K562 (cell line): Measurements from ENCODE around the gene SHFL. TPM values are rescaled to one million over a fixed set of nuclear protein-coding genes. Genes with fewer than 3 reads are reported as not detected.
A peak's percentile ranks its signal among the peaks of the same experiment; 100 is the strongest.

ENCODE experiments used
- ATF4 ChIP-seq: fragments of 450-650 bp; formaldehyde crosslinking; IDR thresholded peaks from 2 replicates; pipeline ENCODE4 v1.4.0; 2022; ENCODE audit warnings: mild to moderate bottlenecking, moderate library complexity
- CBX3 ChIP-seq, 2 experiments: IDR thresholded peaks; 1 replicate in 1 of 2; 2 replicates in 1 of 2; pipeline ENCODE4 v1.6.1; 2012; ENCODE audit warnings: inconsistent platforms in 2 of 2, low read length in 2 of 2, borderline replicate concordance in 1 of 2, control low read depth in 1 of 2
- DACH1 ChIP-seq: fragments of 450-650 bp; IDR thresholded peaks from 2 replicates; pipeline ENCODE4 v1.6.1; 2018; ENCODE audit not compliant: partially characterized antibody
- ERF ChIP-seq: fragments of 450-650 bp; formaldehyde crosslinking; IDR thresholded peaks from 2 replicates; pipeline ENCODE4 v1.4.0; 2020; ENCODE audit warnings: mild to moderate bottlenecking, mixed read lengths
- FOXM1 ChIP-seq, 2 experiments: fragments of 450-650 bp in 1 of 2; sonication (generic) in 1 of 2; formaldehyde crosslinking in 1 of 2; IDR thresholded peaks; 2 replicates each; pipeline versions ENCODE4 v1.6.1 to v1.9.0; 2017 to 2022; ENCODE audit warnings: low read depth in 2 of 2, mild to moderate bottlenecking in 2 of 2, missing genetic modification reagents in 1 of 2, moderate library complexity in 1 of 2
- GTF2B ChIP-seq: IDR thresholded peaks from 2 replicates; pipeline ENCODE4 v1.6.1; 2011; ENCODE audit not compliant: insufficient read length; ENCODE audit errors: extremely low read depth
- HDAC3 ChIP-seq: fragments of 450-650 bp; IDR thresholded peaks from 2 replicates; pipeline ENCODE4 v1.6.1; 2018; ENCODE audit warnings: borderline replicate concordance, mild to moderate bottlenecking, moderate library complexity; ENCODE audit not compliant: partially characterized antibody
- HDAC8 ChIP-seq: fragments of 450-650 bp; IDR thresholded peaks from 2 replicates; pipeline ENCODE4 v1.6.1; 2016; ENCODE audit warnings: mild to moderate bottlenecking, missing genetic modification characterization, moderate library complexity, missing compliant biosample characterization
- HMGXB4 ChIP-seq: sonication (generic); formaldehyde crosslinking; IDR thresholded peaks from 2 replicates; pipeline ENCODE4 v1.8.1; 2023; ENCODE audit warnings: mild to moderate bottlenecking, missing genetic modification reagents
- ID3 ChIP-seq, 2 experiments: fragments of 250-450 bp in 1 of 2; fragments of 450-650 bp in 1 of 2; sonication (Bioruptor Pico) in 1 of 2; IDR thresholded peaks; 2 replicates each; pipeline versions ENCODE4 v1.6.1 to v1.8.0; 2016 to 2021; ENCODE audit warnings: mild to moderate bottlenecking in 2 of 2, moderate library complexity in 2 of 2, missing compliant biosample characterization in 1 of 2, missing genetic modification characterization in 1 of 2
- KLF16 ChIP-seq: IDR thresholded peaks from 2 replicates; pipeline ENCODE4 v1.6.1; 2016; ENCODE audit warnings: antibody characterized with exemption
- NFE2 ChIP-seq: IDR thresholded peaks from 2 replicates; pipeline ENCODE4 v1.6.1; 2014; ENCODE audit warnings: antibody characterized with exemption, low read depth
- NR2F6 ChIP-seq: fragments of 450-650 bp; formaldehyde crosslinking; IDR thresholded peaks from 2 replicates; pipeline ENCODE4 v1.4.0; 2020; ENCODE audit warnings: mild to moderate bottlenecking
- PTRF ChIP-seq: fragments of 450-650 bp; IDR thresholded peaks from 2 replicates; pipeline ENCODE4 v1.6.1; 2016; ENCODE audit warnings: mild to moderate bottlenecking, missing genetic modification characterization, missing compliant biosample characterization
- RBM34 ChIP-seq: fragments of 200-400 bp; formaldehyde crosslinking; IDR thresholded peaks from 2 replicates; pipeline ENCODE4 v1.6.1; 2018; ENCODE audit warnings: low read length, borderline replicate concordance; ENCODE audit not compliant: insufficient read depth
- SETDB1 ChIP-seq: IDR thresholded peaks from one replicate; pipeline ENCODE4 v1.6.1; 2012; ENCODE audit warnings: low read length, control low read depth, inconsistent platforms
- SPI1 ChIP-seq: IDR thresholded peaks from 2 replicates; pipeline ENCODE4 v1.6.1; 2011; ENCODE audit warnings: low read depth, low read length, control low read depth, borderline replicate concordance
- TAF1 ChIP-seq: IDR thresholded peaks from 2 replicates; pipeline ENCODE4 v1.6.1; 2011; ENCODE audit warnings: mild to moderate bottlenecking, low read length, moderate library complexity; ENCODE audit not compliant: insufficient read depth, control insufficient read depth, severe bottlenecking; ENCODE audit errors: extremely low read depth
- ZNF232 ChIP-seq: sonication (generic); formaldehyde crosslinking; IDR thresholded peaks from 2 replicates; pipeline ENCODE4 v1.8.0; 2022; ENCODE audit warnings: mild to moderate bottlenecking, missing genetic modification reagents
- ZNF324 ChIP-seq: fragments of 250-450 bp; sonication (Bioruptor Pico); IDR thresholded peaks from 2 replicates; pipeline ENCODE4 v1.4.0; 2020; ENCODE audit warnings: mild to moderate bottlenecking
- ZNF655 ChIP-seq: fragments of 250-450 bp; sonication (Bioruptor Pico); IDR thresholded peaks from 2 replicates; pipeline ENCODE4 v1.5.0; 2021
- ZNF668 ChIP-seq: fragments of 250-450 bp; sonication (Bioruptor Pico); IDR thresholded peaks from 2 replicates; pipeline ENCODE4 v1.8.0; 2022; ENCODE audit warnings: mild to moderate bottlenecking, inconsistent platforms
- ZNF76 ChIP-seq: fragments of 250-450 bp; sonication (Bioruptor Pico); IDR thresholded peaks from 2 replicates; pipeline ENCODE4 v1.4.0; 2020; ENCODE audit warnings: mild to moderate bottlenecking, moderate library complexity, borderline replicate concordance
- polyA plus RNA-seq, 8 experiments: library from polyadenylated mRNA; depleted of rRNA in 4 of 8; stranded (reverse) in 5 of 8; unstranded in 3 of 8; fragments of >200 nt; fragmentation: Nextera tagmentation in 2 of 8; fragmentation: Illumina TruSeq in 1 of 8; extraction: Ambion mirVana in 2 of 8; extraction: Trizol in 1 of 8; gene quantifications; 2 replicates each; pipeline versions ENCODE4 v1.2.1 to v1.2.3, GENCODE V29; 2011 to 2014; ENCODE audit warnings: inconsistent platforms in 1 of 8, missing spikeins in 1 of 8
- total RNA-seq, 7 experiments: library from RNA; depleted of rRNA in 6 of 7; stranded (reverse); fragments of >200 nt in 6 of 7; fragmentation: Illumina TruSeq in 2 of 7; extraction: Trizol in 2 of 7; gene quantifications; 2 replicates each; pipeline versions ENCODE4 v1.2.1 to v1.2.3, GENCODE V29; 2011 to 2021; ENCODE audit warnings: low replicate concordance in 1 of 7

The SHFL gene
- total and polyA plus RNA-seq, 9 of the 15 experiments (the other 6 are each of a cell fraction or from before 2014, with no cell fraction given), result 1.5 to 25.7 (median 13.0) TPM

GRCh38 chr19:10095948-10096614 lies 10.0 kb downstream of the SHFL start (continued):
- no peak for TF ChIP-seq TAF1
- TF ChIP-seq ZNF655 (CRISPR knock-in tag), result no peak
- no peak for TF ChIP-seq DACH1
- peak; percentile 63; the same call in 1 of the 2 replicates for TF ChIP-seq ZNF76 (CRISPR knock-in tag)
- TF ChIP-seq NR2F6, result no peak
- no peak for TF ChIP-seq ID3 (CRISPR knock-in tag; IDR thresholded peaks at IDR 0.05)
- TF ChIP-seq ID3 (tag; IDR thresholded peaks at IDR 0.05), result peak; percentile 89
- TF ChIP-seq PTRF (tag), result no peak
- TF ChIP-seq ZNF232 (CRISPR knock-in tag), result no peak
- TF ChIP-seq FOXM1 (IDR thresholded peaks at IDR 0.05; ENCODE audit: low read depth), result no peak
- no peak for TF ChIP-seq FOXM1 (CRISPR knock-in tag; IDR thresholded peaks at IDR 0.05; ENCODE audit: low read depth)
- TF ChIP-seq ZNF324, result no peak
- TF ChIP-seq ZNF668 (CRISPR knock-in tag), result no peak
- TF ChIP-seq ATF4 (CRISPR knock-in tag), result 0 out of 2 replicates have a peak, but pooled peaks have one; percentile 40
- TF ChIP-seq SPI1, result no peak
- no peak for TF ChIP-seq RBM34
- TF ChIP-seq KLF16, result no peak
- TF ChIP-seq GTF2B, result no peak
- peak; percentile 38; the same call in 1 of the 2 replicates for TF ChIP-seq HMGXB4 (CRISPR knock-in tag)
- TF ChIP-seq SETDB1, result peak; percentile 51
- TF ChIP-seq HDAC3, result no peak
- TF ChIP-seq HDAC8 (tag), result peak; percentile 66; the same call in 1 of the 2 replicates
- no peak for TF ChIP-seq NFE2
- 0 out of 3 replicates have a peak, but pooled peaks of 1 of the 2 experiments have one; percentile 53 for TF ChIP-seq CBX3 (IDR thresholded peaks at IDR 0.05; ENCODE audit: borderline replicate concordance in 1 of 2, low read length in 2 of 2)
- peak; percentile 95 for TF ChIP-seq ERF (CRISPR knock-in tag)
